ENCODE results near the gene PPA1. TPM values are rescaled to one million over a fixed set of nuclear protein-coding genes. Genes with fewer than 3 reads are reported as not detected.

The PPA1 gene
- total RNA-seq, 1 experiment from 2014 or later = 234 TPM

GRCh38 chr10:70175516-70175915, 57.7 kb downstream of the PPA1 start:
- Histone ChIP-seq H2AFZ (ENCODE audit: low read depth, low read length, poor library complexity, severe bottlenecking) (no peak overlapping the region), H4K20me1 (ENCODE audit: insufficient read depth) (no peaks in the 10 kb centered on the region), H3K79me2 (ENCODE audit: insufficient read depth, low read length) (peaks cover 8% of the 10 kb centered on the region; the same call in 1 of the 2 replicates), H3K27ac (ENCODE audit: low read depth, low read length) (no peak overlapping the region), H3K27me3 (ENCODE audit: insufficient read depth, low read length) (no peaks in the 10 kb centered on the region; the same call in 1 of the 2 replicates), H3K9me3 (ENCODE audit: control insufficient read depth in 1 of 2, insufficient read depth in 1 of 2, low read depth in 1 of 2, low read length in 2 of 2) (no peaks in the 10 kb centered on the region), H3K4me3 (replicated peaks in 1 of 2; ENCODE audit: low read depth in 1 of 2, low read length in 2 of 2) (no peak overlapping the region), H3K4me1 (ENCODE audit: control insufficient read depth in 1 of 2, insufficient read depth in 2 of 2, low read length in 2 of 2) (peaks cover 0 to 22% of the 10 kb centered on the region in 2 experiments; a peak in 2 of 4 replicates), H3K9me2 (ENCODE audit: insufficient read depth) (no peaks in the 10 kb centered on the region), H3K9ac (ENCODE audit: low read length) (no peak overlapping the region), H3K4me2 (ENCODE audit: low read length) (no peak overlapping the region), H3K36me3 (ENCODE audit: control insufficient read depth in 1 of 2, insufficient read depth in 2 of 2, low read length in 2 of 2) (no peaks in the 10 kb centered on the region)
- RAD21 ChIA-PET (ENCODE audit: low non-redundant PET in 1 of 2, low total read pairs in 2 of 2, uncharacterized antibody in 2 of 2, unreplicated experiment in 2 of 2) = no interaction called here
- POLR2A ChIA-PET = no interaction called here
- no peak for ATAC-seq
- no TSS peak for BruUV-seq (replicated peaks)
- DNase-seq (ENCODE audit: low read depth, low spot score) = no peak
- CTCF ChIA-PET = interaction anchor here (1.9 kb wide), 1 partner anchor 29 kb away, joined by 5 read pairs; the partner anchor contains the start of gene TYSND1
- intact Hi-C loops (cut with micrococcal nuclease) = no loop called here
- TF ChIP-seq CTCF (IDR thresholded peaks at IDR 0.05 in 2 of 3, conservative IDR thresholded peaks at IDR 0.05 in 1 of 3; ENCODE audit: borderline replicate concordance in 1 of 3, insufficient read depth in 1 of 3, low read depth in 2 of 3, low read length in 2 of 3) (no peak), POLR2A (IDR thresholded peaks at IDR 0.05; ENCODE audit: borderline replicate concordance, extremely low read depth, insufficient read depth, insufficient read length) (no peak), EZH2phosphoT487 (IDR thresholded peaks at IDR 0.05; ENCODE audit: borderline replicate concordance) (no peak), EZH2 (IDR thresholded peaks at IDR 0.05) (no peak), JUND (IDR thresholded peaks at IDR 0.05) (no peak), YY1 (IDR thresholded peaks at IDR 0.05; ENCODE audit: extremely low read depth, insufficient replicate concordance, low read depth, low read length) (no peak), ZFX (IDR thresholded peaks at IDR 0.05) (no peak), RAD21 (IDR thresholded peaks at IDR 0.05; ENCODE audit: low read depth) (no peak), MAX (IDR thresholded peaks at IDR 0.05) (no peak), ZNF274 (IDR thresholded peaks at IDR 0.05; ENCODE audit: low read depth, low read length) (no peak), CEBPB (IDR thresholded peaks at IDR 0.05; ENCODE audit: low read depth) (no peak), SIN3A (IDR thresholded peaks at IDR 0.05; ENCODE audit: low read depth) (no peak), FOSL1 (IDR thresholded peaks at IDR 0.05; ENCODE audit: low read depth) (no peak), CBX3 (IDR thresholded peaks at IDR 0.05; ENCODE audit: low read depth) (no peak), ATF3 (IDR thresholded peaks at IDR 0.05) (no peak), EGR1 (IDR thresholded peaks at IDR 0.05; ENCODE audit: low read depth) (no peak), TCF7L2 (IDR thresholded peaks at IDR 0.05; ENCODE audit: borderline replicate concordance, extremely low read depth, insufficient read depth, insufficient read length) (no peak), ELF1 (IDR thresholded peaks at IDR 0.05; ENCODE audit: borderline replicate concordance, low read depth) (no peak), REST (IDR thresholded peaks at IDR 0.05; ENCODE audit: low read depth) (no peak)

Data from HCT116 (cell line).